Epithelial cell of esophagus (primary cell): ENCODE results near the gene PLCH2.

ENCODE experiments used
- DNase-seq: peaks from one replicate; pipeline ENCODE4 v3.0.0; 2010; ENCODE audit warnings: low read depth
- H3K4me3 ChIP-seq: 2 replicates; pipeline ENCODE4 v1.5.1; 2011; ENCODE audit warnings: mild to moderate bottlenecking, low read length, control low read depth
- CTCF ChIP-seq: IDR thresholded peaks from 2 replicates; pipeline ENCODE4 v1.5.1; 2011; ENCODE audit warnings: low read depth, mild to moderate bottlenecking, low read length, control low read depth, inconsistent platforms; ENCODE audit not compliant: insufficient read depth; ENCODE audit errors: missing control alignments

Gene PLCH2

GRCh38 chr1:2475571-2475970, 518 bp upstream of the PLCH2 start:
- no peak overlapping the region for H3K4me3 ChIP-seq
- DNase-seq: no peak
- no peak for TF ChIP-seq CTCF

GRCh38 chr1:2477309-2477708, 1.2 kb downstream of the PLCH2 start:
- no peak for DNase-seq
- no peak overlapping the region for H3K4me3 ChIP-seq
- TF ChIP-seq CTCF: no peak

GRCh38 chr1:2477791-2478499, 1.9 kb downstream of the PLCH2 start:
- TF ChIP-seq CTCF: no peak
- DNase-seq: no peak
- H3K4me3 ChIP-seq: no peak overlapping the region

GRCh38 chr1:2479186-2479585, 3.1 kb downstream of the PLCH2 start:
- no peak for DNase-seq
- H3K4me3 ChIP-seq: no peak overlapping the region
- TF ChIP-seq CTCF: no peak

GRCh38 chr1:2479618-2480017, 3.5 kb downstream of the PLCH2 start:
- no peak overlapping the region for H3K4me3 ChIP-seq
- DNase-seq: no peak
- no peak for TF ChIP-seq CTCF

- H3K4me3 ChIP-seq: no peak overlapping the region
- no peak for DNase-seq
- no peak for TF ChIP-seq CTCF
Measured at GRCh38 chr1:2480236-2480985, 4.3 kb downstream of the PLCH2 start.
